Neural cell (in vitro differentiated cells): ENCODE data around the gene SIL1. TPM values are rescaled to one million over a fixed set of nuclear protein-coding genes. Genes with fewer than 3 reads are reported as not detected.

Experiments used
- H2AFZ ChIP-seq: fragments of 200-600, 300-800 bp; sonication (generic), shearing (Covaris generic); 2 replicates; pipeline ENCODE4 v1.6.0; 2014; ENCODE audit warnings: low read depth, mild to moderate bottlenecking, antibody characterized with exemption, low read length, moderate library complexity
- H3F3A ChIP-seq: fragments of 200-600 bp; shearing (Covaris generic); 2 replicates; pipeline ENCODE4 v1.6.1; 2016; ENCODE audit warnings: mild to moderate bottlenecking, moderate library complexity, mixed read lengths, antibody characterized with exemption, low read length; ENCODE audit not compliant: insufficient read depth, poor library complexity, severe bottlenecking
- H3K27ac ChIP-seq: fragments of 200-600, 300-800 bp; sonication (generic), shearing (Covaris generic); 2 replicates; pipeline ENCODE4 v1.5.1; 2014; ENCODE audit warnings: mild to moderate bottlenecking, low read length, moderate library complexity
- H3K27me3 ChIP-seq: fragments of 300-800, 200-600 bp; sonication (generic), shearing (Covaris generic); 2 replicates; pipeline ENCODE4 v1.6.0; 2014; ENCODE audit warnings: mild to moderate bottlenecking, low read depth, low read length, moderate library complexity; ENCODE audit not compliant: insufficient read depth
- H3K36me3 ChIP-seq: fragments of 300-800, 200-600 bp; sonication (generic), shearing (Covaris generic); 2 replicates; pipeline ENCODE4 v1.5.1; 2014; ENCODE audit warnings: mild to moderate bottlenecking, antibody characterized with exemption, low read length, moderate library complexity; ENCODE audit not compliant: insufficient read depth
- H3K4me2 ChIP-seq: fragments of 300-800, 200-600 bp; sonication (generic), shearing (Covaris generic); 2 replicates; pipeline ENCODE4 v1.6.0; 2014; ENCODE audit warnings: mild to moderate bottlenecking, low read length
- H3K4me3 ChIP-seq: fragments of 300-800, 200-600 bp; sonication (generic), shearing (Covaris generic); 2 replicates; pipeline ENCODE4 v1.5.1; 2014; ENCODE audit warnings: mild to moderate bottlenecking, low read length, moderate library complexity
- H3K79me2 ChIP-seq: fragments of 200-600 bp; shearing (Covaris generic); replicated peaks from 2 replicates; pipeline ENCODE4 v1.6.0; 2014; ENCODE audit warnings: mild to moderate bottlenecking, low read length, moderate library complexity; ENCODE audit not compliant: insufficient read depth
- H3K9ac ChIP-seq: fragments of 300-800, 200-600 bp; sonication (generic), shearing (Covaris generic); 2 replicates; pipeline ENCODE4 v1.6.1; 2016; ENCODE audit warnings: mild to moderate bottlenecking, low read length, mixed read lengths
- H3K9me2 ChIP-seq: fragments of 200-600 bp; shearing (Covaris generic); 2 replicates; pipeline ENCODE4 v1.6.1; 2016; ENCODE audit warnings: mild to moderate bottlenecking, low read length, mixed read lengths; ENCODE audit not compliant: insufficient read depth
- H3K9me3 ChIP-seq: fragments of 200-600, 300-800 bp; sonication (generic), shearing (Covaris generic); 2 replicates; pipeline ENCODE4 v1.6.1; 2016; ENCODE audit warnings: mild to moderate bottlenecking, mixed run types, low read length, moderate library complexity, mixed read lengths
- H4K20me1 ChIP-seq: fragments of 200-600 bp; shearing (Covaris generic); 2 replicates; pipeline ENCODE4 v1.6.1; 2016; ENCODE audit warnings: mild to moderate bottlenecking, mixed run types; ENCODE audit not compliant: insufficient read depth
- EP300 ChIP-seq: fragments of 450-650 bp; conservative IDR thresholded peaks from 2 replicates; pipeline ENCODE4 v1.6.1; 2014; ENCODE audit warnings: antibody characterized with exemption, mild to moderate bottlenecking, moderate library complexity; ENCODE audit not compliant: poor library complexity, severe bottlenecking
- EZH2 ChIP-seq: fragments of 200-600, 300-800 bp; shearing (Covaris generic), sonication (generic); IDR thresholded peaks from 2 replicates; pipeline ENCODE4 v1.6.1; 2014; ENCODE audit warnings: antibody characterized with exemption, low read length, borderline replicate concordance, mild to moderate bottlenecking; ENCODE audit not compliant: insufficient read depth, poor library complexity, severe bottlenecking
- MXI1 ChIP-seq: fragments of 450-650 bp; conservative IDR thresholded peaks from 2 replicates; pipeline ENCODE4 v1.6.1; 2014; ENCODE audit warnings: antibody characterized with exemption, mild to moderate bottlenecking; ENCODE audit not compliant: poor library complexity, severe bottlenecking
- POLR2AphosphoS5 ChIP-seq: IDR thresholded peaks from 2 replicates; pipeline ENCODE4 v1.6.1; 2012
- RAD21 ChIP-seq: fragments of 450-650 bp; conservative IDR thresholded peaks from 2 replicates; pipeline ENCODE4 v1.6.1; 2014; ENCODE audit warnings: antibody characterized with exemption, mild to moderate bottlenecking, moderate library complexity
- REST ChIP-seq: IDR thresholded peaks from 2 replicates; pipeline ENCODE4 v1.6.1; 2012; ENCODE audit warnings: borderline replicate concordance
- SMC3 ChIP-seq: fragments of 450-650 bp; conservative IDR thresholded peaks from 2 replicates; pipeline ENCODE4 v1.6.1; 2014; ENCODE audit warnings: antibody characterized with exemption, mild to moderate bottlenecking, moderate library complexity; ENCODE audit not compliant: poor library complexity
- TAF1 ChIP-seq: IDR thresholded peaks from 2 replicates; pipeline ENCODE4 v1.6.1; 2012; ENCODE audit warnings: low read depth
- polyA plus RNA-seq: library from polyadenylated mRNA; depleted of rRNA; stranded (reverse); fragments of >200 nt; gene quantifications from 2 replicates; pipeline ENCODE4 v1.2.3, GENCODE V29; 2014
- TF ChIP-seq, protein P1 (sequence below): fragments of 450-650 bp; IDR thresholded peaks from 2 replicates; pipeline ENCODE4 v1.5.1; 2014; ENCODE audit warnings: antibody characterized with exemption, mild to moderate bottlenecking, moderate library complexity; ENCODE audit not compliant: poor library complexity, severe bottlenecking

The SIL1 gene
- polyA plus RNA-seq, 1 donor from 2014 or later: 4.7 TPM

GRCh38 chr5:139155333-139155732 is 42.8 kb downstream of the SIL1 start:
- no peak for TF ChIP-seq REST
- TF ChIP-seq POLR2AphosphoS5: no peak
- no peak for TF ChIP-seq TAF1
- TF ChIP-seq SMC3: no peak
- TF ChIP-seq EP300: no peak
- TF ChIP-seq, protein P1, sequence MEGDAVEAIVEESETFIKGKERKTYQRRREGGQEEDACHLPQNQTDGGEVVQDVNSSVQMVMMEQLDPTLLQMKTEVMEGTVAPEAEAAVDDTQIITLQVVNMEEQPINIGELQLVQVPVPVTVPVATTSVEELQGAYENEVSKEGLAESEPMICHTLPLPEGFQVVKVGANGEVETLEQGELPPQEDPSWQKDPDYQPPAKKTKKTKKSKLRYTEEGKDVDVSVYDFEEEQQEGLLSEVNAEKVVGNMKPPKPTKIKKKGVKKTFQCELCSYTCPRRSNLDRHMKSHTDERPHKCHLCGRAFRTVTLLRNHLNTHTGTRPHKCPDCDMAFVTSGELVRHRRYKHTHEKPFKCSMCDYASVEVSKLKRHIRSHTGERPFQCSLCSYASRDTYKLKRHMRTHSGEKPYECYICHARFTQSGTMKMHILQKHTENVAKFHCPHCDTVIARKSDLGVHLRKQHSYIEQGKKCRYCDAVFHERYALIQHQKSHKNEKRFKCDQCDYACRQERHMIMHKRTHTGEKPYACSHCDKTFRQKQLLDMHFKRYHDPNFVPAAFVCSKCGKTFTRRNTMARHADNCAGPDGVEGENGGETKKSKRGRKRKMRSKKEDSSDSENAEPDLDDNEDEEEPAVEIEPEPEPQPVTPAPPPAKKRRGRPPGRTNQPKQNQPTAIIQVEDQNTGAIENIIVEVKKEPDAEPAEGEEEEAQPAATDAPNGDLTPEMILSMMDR: no peak
- Histone ChIP-seq H2AFZ (no peak overlapping the region), H3K9me3 (no peaks in the 10 kb centered on the region), H3K4me2 (no peak overlapping the region), H3K4me3 (no peak overlapping the region), H3K27me3 (no peaks in the 10 kb centered on the region), H4K20me1 (no peaks in the 10 kb centered on the region), H3K9me2 (no peaks in the 10 kb centered on the region), H3K36me3 (no peaks in the 10 kb centered on the region), H3K9ac (no peak overlapping the region), H3K79me2 (no peaks in the 10 kb centered on the region), H3K27ac (no peak overlapping the region), H3F3A (no peaks in the 10 kb centered on the region)

DNA sequence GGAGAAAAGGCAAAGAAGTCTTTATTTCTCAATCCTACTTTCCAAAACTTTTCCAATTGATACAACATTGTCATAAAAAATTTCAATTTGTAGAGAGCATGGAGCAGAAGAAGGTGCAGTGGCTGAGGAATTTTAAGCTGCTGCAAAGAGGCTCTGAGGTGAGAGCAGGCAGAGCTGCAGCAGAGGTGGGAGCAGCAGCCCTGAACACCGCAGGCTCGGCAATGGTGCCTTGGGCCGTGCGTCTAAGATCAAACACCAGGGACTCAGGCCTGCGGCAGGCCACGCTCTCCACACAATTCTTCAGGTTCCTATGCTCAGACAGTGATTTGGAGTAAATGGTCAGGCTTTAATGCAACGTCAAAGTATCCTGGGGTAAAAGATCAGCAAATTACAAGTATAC is 46.3 kb downstream of the SIL1 start:
- Histone ChIP-seq H3K9me2 (no peaks in the 10 kb centered on the region), H3K79me2 (no peaks in the 10 kb centered on the region), H3K4me2 (no peak overlapping the region), H4K20me1 (no peaks in the 10 kb centered on the region), H3K27ac (no peak overlapping the region), H3K27me3 (no peaks in the 10 kb centered on the region), H3K36me3 (no peaks in the 10 kb centered on the region), H3K9me3 (no peaks in the 10 kb centered on the region), H3K4me3 (no peak overlapping the region), H3F3A (no peaks in the 10 kb centered on the region), H3K9ac (no peak overlapping the region), H2AFZ (no peak overlapping the region)
- no peak for TF ChIP-seq SMC3
- TF ChIP-seq POLR2AphosphoS5: no peak
- no peak for TF ChIP-seq MXI1
- TF ChIP-seq, protein P1: no peak
- no peak for TF ChIP-seq EP300
- no peak for TF ChIP-seq RAD21
- no peak for TF ChIP-seq EZH2
- TF ChIP-seq REST: no peak
- no peak for TF ChIP-seq TAF1
